ENCODE data around the gene REV1.

GRCh38 chr2:99481527-99481926, 8.3 kb downstream of the REV1 start:
- TF ChIP-seq MAFK (IDR thresholded peaks at IDR 0.05; ENCODE audit: low read depth, low read length) (no peak), RFX5 (IDR thresholded peaks at IDR 0.05; ENCODE audit: low read depth, low read length) (no peak), POLR2A (IDR thresholded peaks at IDR 0.05; ENCODE audit: low read depth, low read length) (no peak), CEBPB (IDR thresholded peaks at IDR 0.05; ENCODE audit: low read depth, low read length) (no peak), MAZ (IDR thresholded peaks at IDR 0.05; ENCODE audit: borderline replicate concordance, low read depth, low read length) (no peak)
- TF ChIP-seq, protein P1, sequence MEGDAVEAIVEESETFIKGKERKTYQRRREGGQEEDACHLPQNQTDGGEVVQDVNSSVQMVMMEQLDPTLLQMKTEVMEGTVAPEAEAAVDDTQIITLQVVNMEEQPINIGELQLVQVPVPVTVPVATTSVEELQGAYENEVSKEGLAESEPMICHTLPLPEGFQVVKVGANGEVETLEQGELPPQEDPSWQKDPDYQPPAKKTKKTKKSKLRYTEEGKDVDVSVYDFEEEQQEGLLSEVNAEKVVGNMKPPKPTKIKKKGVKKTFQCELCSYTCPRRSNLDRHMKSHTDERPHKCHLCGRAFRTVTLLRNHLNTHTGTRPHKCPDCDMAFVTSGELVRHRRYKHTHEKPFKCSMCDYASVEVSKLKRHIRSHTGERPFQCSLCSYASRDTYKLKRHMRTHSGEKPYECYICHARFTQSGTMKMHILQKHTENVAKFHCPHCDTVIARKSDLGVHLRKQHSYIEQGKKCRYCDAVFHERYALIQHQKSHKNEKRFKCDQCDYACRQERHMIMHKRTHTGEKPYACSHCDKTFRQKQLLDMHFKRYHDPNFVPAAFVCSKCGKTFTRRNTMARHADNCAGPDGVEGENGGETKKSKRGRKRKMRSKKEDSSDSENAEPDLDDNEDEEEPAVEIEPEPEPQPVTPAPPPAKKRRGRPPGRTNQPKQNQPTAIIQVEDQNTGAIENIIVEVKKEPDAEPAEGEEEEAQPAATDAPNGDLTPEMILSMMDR (conservative IDR thresholded peaks at IDR 0.05; ENCODE audit: low read depth, low read length), result no peak
